Measurements from ENCODE around the gene NUP210. TPM values are rescaled to one million over a fixed set of nuclear protein-coding genes. Genes with fewer than 3 reads are reported as not detected.

The NUP210 gene
- total RNA-seq, 1 experiment from 2014 or later: 0.32 TPM

DNA sequence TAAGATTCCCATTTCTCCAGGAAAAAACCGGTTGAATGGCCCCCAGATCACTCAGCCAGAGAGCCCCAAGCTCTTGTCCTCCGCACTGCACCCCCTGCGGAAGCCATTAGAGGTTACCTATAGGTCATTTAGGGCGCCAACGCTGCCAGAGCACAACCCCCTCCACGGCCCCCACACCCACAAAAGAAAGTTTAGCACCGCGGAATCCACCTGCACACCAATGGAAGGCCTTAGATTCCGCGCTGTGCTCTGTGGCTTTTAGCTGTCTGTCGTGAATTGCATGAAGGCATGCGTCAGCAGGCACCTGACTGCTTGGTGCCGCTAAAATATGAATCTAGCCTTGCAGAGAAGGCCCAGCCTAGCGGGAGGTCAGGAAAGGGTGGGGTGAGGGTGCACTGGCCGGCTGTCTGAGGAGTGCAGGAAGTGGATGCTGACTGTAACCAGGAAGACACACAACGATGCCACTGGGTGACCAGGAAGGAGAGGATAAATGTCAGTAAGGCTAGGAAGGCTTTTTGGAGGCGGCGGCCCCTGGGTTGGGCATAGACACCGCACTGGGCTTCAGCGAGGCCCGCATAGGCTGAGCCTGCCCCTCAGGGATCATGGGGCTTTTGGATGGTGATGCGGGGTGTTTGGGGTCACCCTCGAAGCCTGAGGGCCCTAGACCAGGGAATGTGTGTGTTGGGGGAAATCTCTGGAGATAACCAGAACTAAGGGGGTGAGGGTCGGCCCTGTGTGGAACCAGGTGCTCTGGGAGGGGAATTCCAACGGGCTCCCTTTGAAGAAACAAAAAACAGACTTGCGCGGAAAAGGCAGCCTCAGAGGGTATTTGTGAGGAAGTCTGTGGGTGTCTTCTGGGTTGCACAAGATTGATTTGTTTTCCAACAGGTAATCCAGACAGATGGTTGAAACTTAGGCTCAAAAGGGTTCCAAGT is 976 bp upstream of the NUP210 start:
- no peaks in the 10 kb centered on the region for H3K4me1 ChIP-seq
- H3K27ac ChIP-seq: no peak overlapping the region
- no peak for DNase-seq
- H3K4me3 ChIP-seq: no peak overlapping the region
- H3K36me3 ChIP-seq: no peaks in the 10 kb centered on the region
- no peaks in the 10 kb centered on the region for H3K9me3 ChIP-seq (replicated peaks)
- no peaks in the 10 kb centered on the region for H3K27me3 ChIP-seq

DNA sequence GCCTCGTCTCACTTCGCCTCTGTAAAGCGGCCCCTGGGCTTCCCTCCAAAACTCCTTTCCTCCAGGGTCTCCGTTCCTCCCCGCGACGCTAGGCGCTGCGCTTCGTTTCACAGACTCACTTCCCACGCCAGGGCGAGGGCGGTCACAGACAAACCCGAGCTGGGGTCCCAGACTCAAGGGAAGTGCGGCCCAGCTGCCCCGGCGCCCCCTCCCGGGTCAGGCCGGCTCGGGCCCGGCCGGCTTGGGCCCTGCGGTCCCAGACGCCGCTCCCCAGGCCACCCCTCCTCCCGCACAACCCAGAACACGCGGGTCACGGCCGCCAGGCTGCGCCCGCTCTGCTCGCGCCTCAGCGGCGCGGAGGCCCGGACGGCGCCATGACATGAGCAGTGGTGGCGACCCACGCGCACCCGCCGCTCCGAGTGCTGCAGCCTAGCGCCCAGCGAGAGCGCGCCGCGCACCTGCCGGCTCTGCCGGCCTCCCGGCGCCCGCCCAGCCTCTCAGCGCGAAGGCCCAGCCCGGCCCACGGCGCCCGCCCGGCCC is 547 bp downstream of the NUP210 start:
- Histone ChIP-seq H3K27ac (no peak overlapping the region), H3K36me3 (no peaks in the 10 kb centered on the region), H3K9me3 (replicated peaks) (no peaks in the 10 kb centered on the region), H3K4me1 (no peaks in the 10 kb centered on the region), H3K4me3 (no peak overlapping the region), H3K27me3 (no peaks in the 10 kb centered on the region)
- DNase-seq: no peak

DNA sequence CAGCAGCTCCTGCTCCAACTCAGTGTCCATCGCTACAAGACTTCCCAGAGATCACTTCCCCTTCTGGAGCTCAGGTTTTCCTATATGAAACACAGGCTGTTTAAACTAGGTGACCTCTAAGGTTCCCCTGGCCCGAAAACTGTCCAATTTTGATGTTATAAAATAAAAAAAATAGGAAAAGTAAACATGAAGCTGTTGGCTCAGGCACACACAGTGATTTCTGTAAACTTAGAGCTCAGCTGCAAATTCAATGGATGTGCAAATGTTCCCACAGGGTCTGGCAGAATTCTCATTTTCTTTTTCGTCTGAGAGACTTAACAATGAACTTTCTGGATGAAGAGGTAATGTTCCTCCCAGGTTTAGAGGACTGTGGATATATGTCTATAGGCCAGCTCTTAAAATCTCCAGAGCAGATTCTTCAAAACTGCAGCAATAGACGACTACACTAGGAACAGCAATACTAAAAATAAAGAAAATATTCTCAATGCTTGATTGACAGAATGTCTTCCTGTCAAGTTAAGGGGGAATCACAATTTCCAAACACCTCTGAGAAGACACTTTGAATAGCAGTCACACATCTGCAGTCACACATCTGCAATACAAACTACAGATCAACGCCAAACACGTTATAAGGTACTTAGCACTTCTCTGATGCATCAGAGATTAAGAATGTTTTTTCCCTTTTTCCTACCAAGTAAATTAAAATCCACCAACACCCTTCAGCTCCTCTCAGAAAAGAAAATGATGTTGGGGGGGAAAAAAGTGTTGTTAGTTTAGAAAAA is 2.8 kb downstream of the NUP210 start:
- Histone ChIP-seq H3K27ac (no peak overlapping the region), H3K4me3 (no peak overlapping the region), H3K36me3 (no peaks in the 10 kb centered on the region), H3K4me1 (no peaks in the 10 kb centered on the region), H3K9me3 (replicated peaks) (no peaks in the 10 kb centered on the region), H3K27me3 (no peaks in the 10 kb centered on the region)
- no peak for DNase-seq

DNA sequence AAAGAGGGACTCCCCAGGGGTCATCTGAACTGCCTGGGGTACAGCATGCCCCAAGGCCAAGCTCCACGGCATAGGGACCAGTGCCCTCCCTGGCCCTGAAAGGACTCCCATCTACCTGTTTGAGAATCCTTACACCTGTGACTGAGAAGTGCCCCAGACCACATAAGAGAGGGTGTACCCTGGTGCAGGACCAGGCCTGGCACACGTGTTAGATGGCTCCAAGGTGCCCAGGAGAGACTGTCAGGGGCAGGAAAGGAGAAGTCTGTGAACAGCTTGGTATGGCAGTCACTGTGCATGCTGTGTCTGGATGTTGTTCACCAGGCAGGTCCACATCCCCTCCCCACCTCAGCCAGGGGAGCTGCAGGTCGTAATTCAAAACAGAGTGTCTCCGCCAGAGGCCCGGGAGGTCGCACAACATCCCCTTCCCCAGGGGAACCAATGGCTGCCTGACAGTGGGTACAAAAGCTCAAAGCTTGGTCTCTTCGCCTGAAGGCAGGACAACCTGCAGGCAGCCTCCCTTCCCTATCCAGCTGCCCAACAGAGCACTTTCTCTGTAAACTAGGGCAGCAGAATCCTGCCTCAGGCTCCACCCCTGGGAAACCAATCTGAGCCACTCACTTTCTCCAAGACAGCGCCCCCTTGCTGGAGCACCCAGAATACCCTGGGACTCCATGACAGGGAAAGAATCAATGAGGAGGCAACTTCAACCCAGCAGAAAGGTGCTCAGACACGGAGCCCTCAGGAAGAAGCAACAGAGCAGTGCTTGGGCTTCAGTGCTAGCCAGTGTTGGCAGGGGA is 3.9 kb downstream of the NUP210 start:
- Histone ChIP-seq H3K27ac (no peak overlapping the region), H3K4me3 (no peak overlapping the region), H3K9me3 (replicated peaks) (no peaks in the 10 kb centered on the region), H3K36me3 (no peaks in the 10 kb centered on the region), H3K4me1 (no peaks in the 10 kb centered on the region), H3K27me3 (no peaks in the 10 kb centered on the region)
- no peak for DNase-seq

DNA sequence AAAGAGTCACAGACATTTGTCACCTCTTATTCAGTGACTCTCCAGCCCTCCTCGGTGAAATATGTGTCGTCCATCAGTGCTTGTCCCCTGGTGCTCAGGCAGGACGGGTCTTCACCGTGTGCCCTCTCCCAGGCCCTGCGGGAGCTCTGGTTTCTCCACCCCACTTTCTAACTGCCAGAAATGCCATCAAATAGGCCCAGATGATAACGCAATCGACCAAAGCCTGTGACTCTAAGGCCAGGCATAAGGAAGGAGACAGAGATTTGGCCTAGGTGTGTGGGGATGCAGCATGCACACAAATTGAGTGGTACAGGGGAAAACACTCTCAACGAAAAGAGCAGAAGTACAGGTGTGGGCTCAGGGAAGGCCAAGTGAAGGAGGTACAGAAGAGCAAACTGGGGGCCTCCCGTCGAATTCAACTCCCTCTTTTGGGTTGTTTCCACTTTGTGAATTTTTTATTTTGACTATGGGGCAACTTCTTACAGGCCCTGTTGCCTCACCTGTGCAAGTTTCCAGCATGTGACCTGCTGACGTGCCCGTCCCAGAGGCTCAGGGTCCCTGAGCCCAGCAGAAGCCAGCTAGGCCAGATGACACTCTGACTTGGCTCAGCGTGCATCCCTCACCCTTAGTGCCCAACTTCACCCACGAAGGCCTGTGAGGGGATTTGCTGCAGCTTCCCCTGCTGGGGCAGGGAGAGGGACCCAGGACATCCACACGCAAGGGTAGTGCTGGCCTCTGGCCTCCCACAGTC is 4.7 kb downstream of the NUP210 start:
- H3K4me3 ChIP-seq: no peak overlapping the region
- no peaks in the 10 kb centered on the region for H3K9me3 ChIP-seq (replicated peaks)
- DNase-seq: no peak
- H3K4me1 ChIP-seq: no peaks in the 10 kb centered on the region
- no peaks in the 10 kb centered on the region for H3K27me3 ChIP-seq
- no peak overlapping the region for H3K27ac ChIP-seq
- H3K36me3 ChIP-seq: no peaks in the 10 kb centered on the region

DNA sequence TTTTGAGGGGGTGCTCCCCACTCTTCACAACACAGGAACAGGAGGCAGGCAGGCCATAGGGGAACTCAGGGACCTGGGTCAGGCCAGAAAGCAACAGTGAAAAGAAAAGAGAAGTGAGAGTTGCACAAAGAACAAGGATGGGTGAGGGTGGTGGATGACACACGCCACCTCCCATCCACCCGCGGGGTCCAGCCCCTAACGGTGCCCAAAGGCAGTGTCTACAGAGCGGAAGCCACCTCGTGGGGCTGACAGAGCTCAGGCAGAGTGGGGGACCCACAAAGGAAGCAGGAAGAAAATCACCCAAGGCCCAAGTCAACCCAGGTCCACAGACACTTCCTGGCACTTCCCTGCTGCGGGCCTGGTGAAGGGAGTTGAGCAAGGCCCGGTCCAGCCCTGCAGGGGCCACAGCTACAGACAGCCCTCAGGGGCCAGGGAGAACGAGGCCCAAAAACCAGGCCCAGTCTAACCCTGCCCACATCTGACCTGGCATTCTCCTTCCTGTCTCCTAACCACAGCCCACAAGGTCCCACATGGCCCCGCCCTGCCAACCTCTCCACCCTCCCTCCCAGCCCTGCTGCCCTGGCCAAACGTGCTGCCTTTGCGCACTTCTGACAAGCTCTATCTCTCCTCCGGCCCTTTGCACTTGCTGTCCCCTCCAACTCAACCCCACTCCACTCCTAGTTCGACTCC is 5.9 kb downstream of the NUP210 start:
- Histone ChIP-seq H3K27ac (no peak overlapping the region), H3K36me3 (no peaks in the 10 kb centered on the region), H3K9me3 (replicated peaks) (no peaks in the 10 kb centered on the region), H3K27me3 (no peaks in the 10 kb centered on the region), H3K4me1 (no peaks in the 10 kb centered on the region), H3K4me3 (no peak overlapping the region)
- no peak for DNase-seq

DNA sequence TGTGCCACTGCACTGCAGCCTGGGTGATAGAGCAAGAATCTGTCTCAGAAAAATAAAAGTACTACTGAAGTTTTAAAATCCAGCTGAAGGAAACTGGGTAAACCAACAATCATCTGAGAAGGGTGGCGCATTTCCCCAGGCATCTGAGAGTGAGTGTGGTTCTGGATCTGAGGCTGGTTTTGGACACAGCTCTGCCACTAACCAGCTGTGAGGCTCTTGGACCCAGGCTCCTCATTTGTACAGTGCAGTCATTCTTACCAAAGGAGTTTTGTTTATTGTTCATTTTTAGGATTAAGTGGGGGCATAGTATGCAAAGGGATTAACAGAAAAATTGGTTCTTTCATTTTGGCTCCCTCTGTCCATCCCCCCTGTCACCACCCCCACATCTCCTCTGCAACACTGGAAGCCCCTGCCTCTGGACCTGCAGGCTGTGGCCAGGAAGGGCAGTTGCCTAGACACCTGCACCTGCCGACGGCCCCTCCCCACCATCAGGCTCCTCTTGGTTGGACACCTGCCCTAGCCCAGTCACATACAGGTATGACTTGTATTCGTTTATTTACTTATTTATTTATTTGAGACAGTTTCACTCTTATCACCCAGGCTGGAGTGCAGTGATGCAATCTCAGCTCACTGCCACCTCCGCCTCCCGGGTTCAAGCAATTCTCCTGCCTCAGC is 8.8 kb downstream of the NUP210 start:
- no peak for DNase-seq
- no peaks in the 10 kb centered on the region for H3K27me3 ChIP-seq
- no peaks in the 10 kb centered on the region for H3K4me1 ChIP-seq
- H3K9me3 ChIP-seq (replicated peaks): peaks cover 7% of the 10 kb centered on the region
- no peak overlapping the region for H3K4me3 ChIP-seq
- H3K36me3 ChIP-seq: no peaks in the 10 kb centered on the region
- H3K27ac ChIP-seq: no peak overlapping the region

DNA sequence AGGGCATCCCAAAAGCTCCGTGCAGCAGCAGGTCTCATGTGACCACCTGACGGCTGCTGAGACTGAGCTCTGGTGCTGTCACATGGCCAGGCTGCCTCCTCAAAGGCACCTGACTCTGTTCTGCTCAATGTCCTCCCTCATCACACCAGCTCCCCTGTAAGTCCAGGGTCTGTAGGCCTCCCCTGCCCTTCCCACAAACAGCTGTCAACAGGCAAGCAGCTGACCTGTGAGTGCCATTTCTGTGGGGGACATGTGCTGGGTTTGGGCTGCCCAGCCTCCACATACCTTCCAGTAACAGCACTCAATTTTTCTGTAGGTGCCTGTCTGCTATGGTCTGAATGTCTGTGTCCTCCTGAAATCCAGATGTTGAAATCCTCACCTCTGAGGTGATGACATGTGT is 11.2 kb downstream of the NUP210 start:
- no peak overlapping the region for H3K4me3 ChIP-seq
- DNase-seq: no peak
- no peaks in the 10 kb centered on the region for H3K4me1 ChIP-seq
- peaks cover 7% of the 10 kb centered on the region for H3K9me3 ChIP-seq (replicated peaks)
- H3K27ac ChIP-seq: no peak overlapping the region
- H3K36me3 ChIP-seq: no peaks in the 10 kb centered on the region
- no peaks in the 10 kb centered on the region for H3K27me3 ChIP-seq

DNA sequence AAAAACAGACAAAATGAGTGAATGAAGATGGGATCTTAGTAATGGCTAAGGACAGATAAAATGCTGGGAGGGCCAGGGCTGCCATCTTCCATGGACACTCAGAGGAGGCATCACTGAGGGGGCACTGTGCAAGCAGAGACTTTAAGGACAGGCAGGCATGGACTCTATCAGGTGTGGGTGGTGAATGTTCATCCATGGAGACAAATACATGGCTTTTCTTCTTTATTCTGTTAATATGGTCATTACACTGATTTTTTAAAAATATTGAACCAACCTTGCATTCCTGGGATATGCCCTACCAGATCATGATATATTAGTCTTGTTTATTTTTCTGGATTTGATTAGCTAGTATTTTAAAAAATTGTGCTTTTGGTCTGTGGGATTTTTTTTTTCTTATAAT is 12.2 kb downstream of the NUP210 start:
- Histone ChIP-seq H3K36me3 (no peaks in the 10 kb centered on the region), H3K27ac (no peak overlapping the region), H3K4me3 (no peak overlapping the region), H3K9me3 (replicated peaks) (peaks cover 7% of the 10 kb centered on the region), H3K4me1 (no peaks in the 10 kb centered on the region), H3K27me3 (no peaks in the 10 kb centered on the region)
- DNase-seq: no peak

DNA sequence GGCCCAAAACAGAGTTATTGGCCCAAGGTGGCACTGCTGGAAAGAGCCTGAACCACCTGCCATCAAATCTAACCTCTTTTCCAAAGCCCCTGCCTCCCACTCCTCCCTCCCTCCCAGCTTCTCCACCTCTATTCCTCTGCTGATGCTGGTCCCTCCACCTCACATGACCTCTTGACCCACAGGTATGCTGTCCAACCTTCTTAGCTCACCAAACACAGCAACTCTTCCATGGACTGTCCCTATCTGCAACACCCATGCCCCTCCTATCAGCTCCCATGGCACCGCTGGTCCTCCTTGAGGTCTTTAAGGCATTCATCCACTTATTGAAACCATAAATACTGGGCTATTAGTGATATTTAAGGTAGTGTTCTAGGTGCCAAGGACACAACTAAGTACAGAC is 12.6 kb downstream of the NUP210 start:
- no peaks in the 10 kb centered on the region for H3K36me3 ChIP-seq
- H3K27me3 ChIP-seq: no peaks in the 10 kb centered on the region
- H3K4me1 ChIP-seq: no peaks in the 10 kb centered on the region
- no peak overlapping the region for H3K4me3 ChIP-seq
- DNase-seq: no peak
- no peak overlapping the region for H3K27ac ChIP-seq
- H3K9me3 ChIP-seq (replicated peaks): peaks cover 7% of the 10 kb centered on the region

DNA sequence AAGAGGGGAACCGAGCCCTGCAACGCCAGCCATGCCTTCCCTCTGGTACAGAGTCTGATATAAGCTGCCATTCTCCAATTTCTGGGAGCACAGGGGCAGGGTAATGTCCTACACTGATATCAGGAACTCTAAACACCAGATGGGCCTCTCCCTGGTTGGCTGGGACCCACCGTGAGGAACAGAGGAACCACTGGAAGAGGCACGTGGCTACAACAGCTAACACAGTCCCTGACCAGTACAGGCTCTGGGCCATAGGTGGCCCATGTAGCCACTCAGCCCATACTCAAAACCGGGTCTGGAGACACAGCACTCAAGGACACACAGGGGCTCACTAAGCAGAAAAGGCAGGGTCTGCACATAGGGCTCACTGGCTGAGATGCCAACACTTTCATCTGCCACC is 13.9 kb downstream of the NUP210 start:
- DNase-seq: no peak
- Histone ChIP-seq H3K27ac (no peak overlapping the region), H3K4me1 (no peaks in the 10 kb centered on the region), H3K4me3 (no peak overlapping the region), H3K27me3 (no peaks in the 10 kb centered on the region), H3K9me3 (replicated peaks) (peaks cover 7% of the 10 kb centered on the region), H3K36me3 (no peaks in the 10 kb centered on the region)

DNA sequence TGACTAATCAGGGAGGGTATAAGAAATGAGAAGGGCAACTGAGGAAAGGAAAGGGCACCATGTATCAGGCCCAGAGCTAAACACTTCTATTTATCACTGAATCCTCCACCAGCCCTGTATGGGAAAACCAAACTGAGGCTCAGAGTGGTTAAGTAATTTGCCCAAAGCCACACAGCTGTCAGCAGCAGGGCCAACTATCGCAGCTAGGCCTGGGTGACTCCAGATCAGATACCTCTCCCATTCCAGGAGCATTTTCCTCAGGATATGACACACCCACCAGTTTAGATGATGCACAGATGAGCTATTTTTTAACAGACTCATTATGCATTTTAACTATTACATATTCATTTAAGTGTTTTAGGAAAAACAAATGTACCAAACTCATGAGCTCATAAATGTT is 14.5 kb downstream of the NUP210 start:
- no peak for DNase-seq
- Histone ChIP-seq H3K4me1 (no peaks in the 10 kb centered on the region), H3K36me3 (no peaks in the 10 kb centered on the region), H3K4me3 (no peak overlapping the region), H3K27ac (no peak overlapping the region), H3K9me3 (replicated peaks) (peaks cover 7% of the 10 kb centered on the region), H3K27me3 (no peaks in the 10 kb centered on the region)
